CD4-positive, alpha-beta T cell (primary cell): Measurements from ENCODE around the gene CENPQ. TPM values are rescaled to one million over a fixed set of nuclear protein-coding genes. Genes with fewer than 3 reads are reported as not detected.
"Not testable (repeated sequence)": the region's sequence is repeated elsewhere in the genome, so short reads cannot be mapped to it uniquely, and the experiment has no call there.

Experiments
- ATAC-seq: fragments of 200-7000 bp; cut with Tn5 transposase; one replicate; pipeline ENCODE4 v1.10.0; 2022; ENCODE audit warnings: mild to moderate bottlenecking; ENCODE audit not compliant: poor library complexity
- CTCF ChIA-PET: fragments of 350-600 bp; sonication (Branson Sonifier 250); formaldehyde crosslinking; loops from one replicate; lab custom pipeline; 2021; ENCODE audit warnings: antibody characterized with exemption, inconsistent platforms; lab: Charles Lee
- POLR2A ChIA-PET: fragments of 350-600 bp; sonication (Branson Sonifier 250); formaldehyde crosslinking; loops from one replicate; lab custom pipeline; 2021; ENCODE audit warnings: antibody characterized with exemption, inconsistent platforms; lab: Charles Lee
- DNase-seq, 14 experiments: peaks; one replicate each; pipeline ENCODE4 v3.0.0-alpha.2; 2013 to 2020; ENCODE audit warnings: mixed read lengths in 2 of 14
- H3K27ac ChIP-seq, 2 donors: one replicate each; pipeline versions ENCODE4 v1.5.1 to v1.7.0; 2013; ENCODE audit warnings: low read length in 2 of 2, low read depth in 1 of 2, mild to moderate bottlenecking in 1 of 2
- H3K27me3 ChIP-seq, 2 experiments: 1 replicate in 1 of 2; 2 replicates in 1 of 2; pipeline versions ENCODE4 v1.6.1 to v1.7.0; 2013; ENCODE audit warnings: low read length in 2 of 2, control low read depth in 1 of 2, mild to moderate bottlenecking in 1 of 2, moderate library complexity in 1 of 2; ENCODE audit not compliant: insufficient read depth in 2 of 2, control insufficient read depth in 1 of 2
- H3K36me3 ChIP-seq: one replicate; pipeline ENCODE4 v1.6.1; 2013; ENCODE audit warnings: low read length, control low read depth; ENCODE audit not compliant: insufficient read depth
- H3K4me1 ChIP-seq: one replicate; pipeline ENCODE4 v1.6.1; 2013; ENCODE audit warnings: low read length, control low read depth; ENCODE audit not compliant: insufficient read depth
- H3K4me3 ChIP-seq: one replicate; pipeline ENCODE4 v1.5.1; 2013; ENCODE audit warnings: mild to moderate bottlenecking, low read length, moderate library complexity
- H3K9me3 ChIP-seq, 2 experiments: 1 replicate in 1 of 2; 2 replicates in 1 of 2; pipeline versions ENCODE4 v1.6.1 to v1.7.0; 2013; ENCODE audit warnings: low read length in 2 of 2, mild to moderate bottlenecking in 2 of 2, control low read depth in 1 of 2, moderate library complexity in 1 of 2; ENCODE audit not compliant: control insufficient read depth in 1 of 2, insufficient read depth in 1 of 2
- H3K27ac Mint-ChIP-seq: one replicate; pipeline ENCODE4 v1.8.0; 2020; ENCODE audit warnings: mixed read lengths
- H3K27me3 Mint-ChIP-seq: one replicate; pipeline ENCODE4 v1.8.0; 2021; ENCODE audit warnings: mixed read lengths
- H3K36me3 Mint-ChIP-seq: one replicate; pipeline ENCODE4 v1.8.0; 2021; ENCODE audit warnings: low read depth, mixed read lengths
- H3K4me1 Mint-ChIP-seq: one replicate; pipeline ENCODE4 v1.8.0; 2021; ENCODE audit warnings: low read depth, mixed read lengths
- H3K4me3 Mint-ChIP-seq: one replicate; pipeline ENCODE4 v1.8.0; 2020; ENCODE audit warnings: mild to moderate bottlenecking, mixed read lengths
- H3K9me3 Mint-ChIP-seq: one replicate; pipeline ENCODE4 v1.8.0; 2020; ENCODE audit warnings: mixed read lengths
- intact Hi-C, 2 experiments: fragments of 100-400 bp; cut with DNase I in 1 of 2; cut with micrococcal nuclease in 1 of 2; formaldehyde crosslinking; loops; one replicate each; pipeline versions ENCODE4 v1.15.1 to v1.9.0; 2023 to 2025; cut with DNase I, micrococcal nuclease
- total RNA-seq, 174 experiments: library from RNA in 2 of 174; stranded (reverse) in 2 of 174; gene quantifications; one replicate each; pipeline ENCODE4 v1.2.3 and lab custom pipeline; 2021 to 2026
- TF ChIP-seq, protein P1 (sequence below): fragments of 200-600 bp; IDR thresholded peaks from one replicate; pipeline ENCODE4 v1.8.0; 2022; ENCODE audit warnings: antibody characterized with exemption, mild to moderate bottlenecking

CENPQ gene
- total RNA-seq, 2 experiments from 2014 or later, result 0.14 to 0.30 TPM

DNA sequence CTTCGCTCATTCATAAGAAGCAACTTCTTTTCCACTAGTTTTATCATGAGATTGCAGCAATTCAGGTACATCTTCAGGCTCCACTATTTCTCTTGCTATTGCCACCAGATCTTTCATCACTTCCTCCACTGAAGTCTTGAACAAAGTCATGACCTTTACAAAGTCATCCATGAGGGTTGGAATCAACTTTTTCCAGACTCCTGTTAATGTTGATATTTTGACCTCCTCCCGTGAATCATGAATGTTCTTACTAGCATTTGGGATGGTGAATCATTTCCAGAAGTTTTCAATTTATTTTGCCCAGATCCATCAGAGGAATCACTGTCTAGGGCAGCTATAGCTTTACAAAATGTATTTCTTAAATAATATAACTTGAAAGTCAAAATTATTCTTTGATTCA is 1.5 kb downstream of the CENPQ start:
- no peaks in the 10 kb centered on the region for H3K36me3 ChIP-seq
- H3K9me3 Mint-ChIP-seq, result no peaks in the 10 kb centered on the region
- no peaks in the 10 kb centered on the region for H3K27me3 Mint-ChIP-seq
- TF ChIP-seq, protein P1, sequence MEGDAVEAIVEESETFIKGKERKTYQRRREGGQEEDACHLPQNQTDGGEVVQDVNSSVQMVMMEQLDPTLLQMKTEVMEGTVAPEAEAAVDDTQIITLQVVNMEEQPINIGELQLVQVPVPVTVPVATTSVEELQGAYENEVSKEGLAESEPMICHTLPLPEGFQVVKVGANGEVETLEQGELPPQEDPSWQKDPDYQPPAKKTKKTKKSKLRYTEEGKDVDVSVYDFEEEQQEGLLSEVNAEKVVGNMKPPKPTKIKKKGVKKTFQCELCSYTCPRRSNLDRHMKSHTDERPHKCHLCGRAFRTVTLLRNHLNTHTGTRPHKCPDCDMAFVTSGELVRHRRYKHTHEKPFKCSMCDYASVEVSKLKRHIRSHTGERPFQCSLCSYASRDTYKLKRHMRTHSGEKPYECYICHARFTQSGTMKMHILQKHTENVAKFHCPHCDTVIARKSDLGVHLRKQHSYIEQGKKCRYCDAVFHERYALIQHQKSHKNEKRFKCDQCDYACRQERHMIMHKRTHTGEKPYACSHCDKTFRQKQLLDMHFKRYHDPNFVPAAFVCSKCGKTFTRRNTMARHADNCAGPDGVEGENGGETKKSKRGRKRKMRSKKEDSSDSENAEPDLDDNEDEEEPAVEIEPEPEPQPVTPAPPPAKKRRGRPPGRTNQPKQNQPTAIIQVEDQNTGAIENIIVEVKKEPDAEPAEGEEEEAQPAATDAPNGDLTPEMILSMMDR, result no peak
- ChIA-PET CTCF (no interaction called here), POLR2A (no interaction called here)
- peak overlapping the region; percentile 94 for H3K27ac Mint-ChIP-seq
- H3K27me3 ChIP-seq, result no peaks in the 10 kb centered on the region
- H3K36me3 Mint-ChIP-seq, result peaks cover 17% of the 10 kb centered on the region
- H3K4me1 Mint-ChIP-seq, result peaks cover 49% of the 10 kb centered on the region
- intact Hi-C loops, result no loop called here
- ATAC-seq (no peak), DNase-seq (no peak)
- no peak overlapping the region for H3K27ac ChIP-seq
- H3K4me3 Mint-ChIP-seq, result peak overlapping the region; percentile 77
- H3K4me3 ChIP-seq, result no peak overlapping the region
- no peaks in the 10 kb centered on the region for H3K9me3 ChIP-seq
- peaks cover 25% of the 10 kb centered on the region for H3K4me1 ChIP-seq

- DNase-seq (no peak), ATAC-seq (no peak)
- TF ChIP-seq, protein P1, result no peak
- H3K27ac ChIP-seq, result no peak overlapping the region
- intact Hi-C loops, result no loop called here
- no peaks in the 10 kb centered on the region for H3K27me3 ChIP-seq
- H3K36me3 ChIP-seq, result peaks cover 15% of the 10 kb centered on the region
- ChIA-PET CTCF (no interaction called here), POLR2A (no interaction called here)
- no peaks in the 10 kb centered on the region for H3K9me3 Mint-ChIP-seq
- H3K9me3 ChIP-seq, result no peaks in the 10 kb centered on the region
- H3K36me3 Mint-ChIP-seq, result peaks cover 31% of the 10 kb centered on the region
- no peaks in the 10 kb centered on the region for H3K27me3 Mint-ChIP-seq
- peaks cover 8% of the 10 kb centered on the region for H3K4me1 ChIP-seq
- H3K27ac Mint-ChIP-seq, result no peak overlapping the region
- no peak overlapping the region for H3K4me3 Mint-ChIP-seq
- peaks cover 17% of the 10 kb centered on the region for H3K4me1 Mint-ChIP-seq
- no peak overlapping the region for H3K4me3 ChIP-seq
These were observed 4.9 kb downstream of the CENPQ start for GRCh38 chr6:49468042-49468441.

- POLR2A ChIA-PET, H3K27me3 Mint-ChIP-seq, H3K27ac ChIP-seq, intact Hi-C loops, H3K4me1 Mint-ChIP-seq, H3K4me3 Mint-ChIP-seq, H3K27ac Mint-ChIP-seq, H3K27me3 ChIP-seq, H3K4me3 ChIP-seq, H3K9me3 Mint-ChIP-seq, DNase-seq, H3K9me3 ChIP-seq, CTCF ChIA-PET, H3K4me1 ChIP-seq, ATAC-seq: not testable (repeated sequence)
- H3K36me3 Mint-ChIP-seq, result peaks cover 49% of the 10 kb centered on the region
- peaks cover 12% of the 10 kb centered on the region for H3K36me3 ChIP-seq
These were observed 13.4 kb downstream of the CENPQ start for GRCh38 chr6:49476564-49476963.

- Histone ChIP-seq H3K9me3 (no peaks in the 10 kb centered on the region), H3K4me1 (no peaks in the 10 kb centered on the region), H3K27ac (no peak overlapping the region), H3K4me3 (no peak overlapping the region), H3K27me3 (no peaks in the 10 kb centered on the region), H3K36me3 (no peaks in the 10 kb centered on the region)
- H3K27me3 Mint-ChIP-seq, result no peaks in the 10 kb centered on the region
- TF ChIP-seq, protein P1, result no peak
- H3K9me3 Mint-ChIP-seq, result no peaks in the 10 kb centered on the region
- ATAC-seq (no peak), DNase-seq (no peak)
- intact Hi-C loops, result no loop called here
- H3K27ac Mint-ChIP-seq, result no peak overlapping the region
- no peaks in the 10 kb centered on the region for H3K4me1 Mint-ChIP-seq
- ChIA-PET POLR2A (no interaction called here), CTCF (no interaction called here)
- H3K36me3 Mint-ChIP-seq, result peaks cover 20% of the 10 kb centered on the region
- no peak overlapping the region for H3K4me3 Mint-ChIP-seq
These were observed 16.3 kb downstream of the CENPQ start for GRCh38 chr6:49479308-49479970.

- ATAC-seq, CTCF ChIA-PET, intact Hi-C loops, H3K27me3 ChIP-seq, POLR2A ChIA-PET, H3K4me1 ChIP-seq, H3K27me3 Mint-ChIP-seq, H3K9me3 ChIP-seq, H3K4me3 ChIP-seq, H3K27ac Mint-ChIP-seq, H3K36me3 ChIP-seq, DNase-seq, H3K4me1 Mint-ChIP-seq, H3K27ac ChIP-seq, H3K4me3 Mint-ChIP-seq, H3K9me3 Mint-ChIP-seq: not testable (repeated sequence)
- peaks cover 13% of the 10 kb centered on the region for H3K36me3 Mint-ChIP-seq
These were observed 18.7 kb downstream of the CENPQ start for GRCh38 chr6:49481846-49482245.
